ENCODE data around the gene ANAPC7. TPM values are rescaled to one million over a fixed set of nuclear protein-coding genes. Genes with fewer than 3 reads are reported as not detected.
"Not testable (repeated sequence)": the region's sequence is repeated elsewhere in the genome, so short reads cannot be mapped to it uniquely, and the experiment has no call there.

The ANAPC7 gene
- total RNA-seq, 4 donors from 2014 or later: 31.6 to 66.0 (median 50.7) TPM

GRCh38 chr12:110366321-110367142 is 37.0 kb downstream of the ANAPC7 start:
- H3K4me3 ChIP-seq: no peak overlapping the region
- H3K27ac ChIP-seq: peak overlapping the region; percentile 55 to 78 (median 64)
- no peaks in the 10 kb centered on the region for H3K27me3 ChIP-seq
- peaks cover 0 to 15% (median 10%) of the 10 kb centered on the region in 4 donors for H3K4me1 ChIP-seq
- peaks cover 0 to under 1% (median 0%) of the 10 kb centered on the region in 3 donors for H3K36me3 ChIP-seq
- DNase-seq: peak in 1 of 3 donors; percentile 36
- TF ChIP-seq CTCF (IDR thresholded peaks at IDR 0.05) (no peak), POLR2A (IDR thresholded peaks at IDR 0.05) (no peak)
- no peaks in the 10 kb centered on the region for H3K9me3 ChIP-seq

GRCh38 chr12:110365489-110366320 is 37.8 kb downstream of the ANAPC7 start:
- Histone ChIP-seq H3K36me3 (no peaks in the 10 kb centered on the region), H3K4me1 (peaks cover 0 to 8% (median 2%) of the 10 kb centered on the region in 4 donors), H3K27me3 (no peaks in the 10 kb centered on the region), H3K4me3 (no peak overlapping the region), H3K27ac (peak overlapping the region in 3 of 4 donors; percentile 59 to 78 (median 70)), H3K9me3 (no peaks in the 10 kb centered on the region)
- no peak for TF ChIP-seq CTCF (IDR thresholded peaks at IDR 0.05)
- TF ChIP-seq POLR2A (IDR thresholded peaks at IDR 0.05): no peak
- DNase-seq: no peak

- Histone ChIP-seq H3K27me3 (no peaks in the 10 kb centered on the region), H3K36me3 (no peaks in the 10 kb centered on the region), H3K4me3 (no peak overlapping the region), H3K4me1 (no peaks in the 10 kb centered on the region), H3K9me3 (no peaks in the 10 kb centered on the region), H3K27ac (no peak overlapping the region)
- TF ChIP-seq POLR2A (IDR thresholded peaks at IDR 0.05) (no peak), CTCF (IDR thresholded peaks at IDR 0.05) (no peak)
- DNase-seq: no peak
Measured at GRCh38 chr12:110361216-110361615, 42.3 kb downstream of the ANAPC7 start.

GRCh38 chr12:110358384-110359097 is 45.0 kb downstream of the ANAPC7 start:
- TF ChIP-seq CTCF (IDR thresholded peaks at IDR 0.05): peak in 4 of 6 experiments; percentile 15 to 30 (median 24)
- H3K4me3 ChIP-seq, H3K9me3 ChIP-seq, H3K27me3 ChIP-seq, H3K4me1 ChIP-seq, H3K27ac ChIP-seq, H3K36me3 ChIP-seq, DNase-seq: not testable (repeated sequence)

- peak in 1 of 3 donors; percentile 61 for DNase-seq
- H3K27ac ChIP-seq: no peak overlapping the region
Measured at GRCh38 chr12:110355073-110355472, 48.4 kb downstream of the ANAPC7 start.

More at GRCh38 chr12:110355073-110355472, 48.4 kb downstream of the ANAPC7 start:
- TF ChIP-seq CTCF (IDR thresholded peaks at IDR 0.05) (peak in 5 of 6 experiments; percentile 16 to 37 (median 28)), POLR2A (IDR thresholded peaks at IDR 0.05) (no peak)
- H3K9me3 ChIP-seq: no peaks in the 10 kb centered on the region
- no peaks in the 10 kb centered on the region for H3K27me3 ChIP-seq
- H3K36me3 ChIP-seq: peaks cover 0 to 6% (median 0%) of the 10 kb centered on the region in 3 donors
- H3K4me1 ChIP-seq: no peaks in the 10 kb centered on the region
- no peak overlapping the region for H3K4me3 ChIP-seq
